Liver (tissue), 9 donors: Measurements from ENCODE around the gene EXPH5. TPM values are rescaled to one million over a fixed set of nuclear protein-coding genes. Genes with fewer than 3 reads are reported as not detected.

Experiments
- DNase-seq: peaks from one replicate; pipeline ENCODE4 v3.0.0-alpha.2; 2017; ENCODE audit warnings: low spot score
- H3K27ac ChIP-seq, 2 donors: one replicate each; pipeline ENCODE4 v1.7.0; 2013; ENCODE audit warnings: inconsistent platforms in 2 of 2, low read length in 2 of 2, control low read depth in 1 of 2, low read depth in 1 of 2, mild to moderate bottlenecking in 1 of 2
- H3K27me3 ChIP-seq, 4 donors: one replicate each; pipeline versions ENCODE4 v1.6.1 to v1.7.0; 2013; ENCODE audit warnings: low read length in 3 of 4, inconsistent platforms in 1 of 4, mild to moderate bottlenecking in 1 of 4, moderate library complexity in 1 of 4; ENCODE audit not compliant: control insufficient read depth in 4 of 4, insufficient read depth in 4 of 4
- H3K36me3 ChIP-seq, 4 donors: one replicate each; pipeline versions ENCODE4 v1.6.1 to v1.7.0; 2013; ENCODE audit warnings: low read length in 3 of 4, mild to moderate bottlenecking in 3 of 4, low read depth in 1 of 4, moderate library complexity in 1 of 4; ENCODE audit not compliant: control insufficient read depth in 4 of 4, insufficient read depth in 3 of 4
- H3K4me1 ChIP-seq, 4 donors: one replicate each; pipeline versions ENCODE4 v1.6.1 to v1.7.0; 2013; ENCODE audit warnings: low read length in 3 of 4, mild to moderate bottlenecking in 3 of 4, moderate library complexity in 1 of 4; ENCODE audit not compliant: control insufficient read depth in 4 of 4, insufficient read depth in 4 of 4
- H3K4me3 ChIP-seq, 3 donors: one replicate each; pipeline versions ENCODE4 v1.6.1 to v1.7.0; 2013; ENCODE audit warnings: low read length in 3 of 3, control low read depth in 1 of 3, low read depth in 1 of 3, mild to moderate bottlenecking in 1 of 3
- H3K9ac ChIP-seq, 2 donors: one replicate each; pipeline ENCODE4 v1.7.0; 2013; ENCODE audit warnings: low read length in 2 of 2, mild to moderate bottlenecking in 2 of 2, moderate library complexity in 2 of 2, control low read depth in 1 of 2, low read depth in 1 of 2
- H3K9me3 ChIP-seq, 4 donors: one replicate each; pipeline versions ENCODE4 v1.6.1 to v1.7.0; 2013; ENCODE audit warnings: low read length in 3 of 4; ENCODE audit not compliant: control insufficient read depth in 4 of 4
- ATF3 ChIP-seq: IDR thresholded peaks from 2 replicates; pipeline ENCODE4 v1.6.1; 2016; ENCODE audit warnings: antibody characterized with exemption
- EGR1 ChIP-seq, 2 donors: IDR thresholded peaks; 2 replicates each; pipeline ENCODE4 v1.6.1; 2016 to 2018; ENCODE audit warnings: antibody characterized with exemption in 2 of 2, low read depth in 2 of 2
- FOXA1 ChIP-seq: IDR thresholded peaks from 2 replicates; pipeline ENCODE4 v1.6.1; 2016; ENCODE audit warnings: antibody characterized with exemption
- FOXA2 ChIP-seq: IDR thresholded peaks from 2 replicates; pipeline ENCODE4 v1.6.1; 2016; ENCODE audit warnings: antibody characterized with exemption
- GABPA ChIP-seq, 2 donors: IDR thresholded peaks in 1 of 2; conservative IDR thresholded peaks in 1 of 2; 2 replicates each; pipeline ENCODE4 v1.6.1; 2016; ENCODE audit warnings: antibody characterized with exemption in 2 of 2, mild to moderate bottlenecking in 1 of 2, moderate library complexity in 1 of 2
- HNF4A ChIP-seq, 2 donors: conservative IDR thresholded peaks; 2 replicates each; pipeline ENCODE4 v1.6.1; 2016; ENCODE audit warnings: antibody characterized with exemption in 2 of 2, mild to moderate bottlenecking in 2 of 2
- HNF4G ChIP-seq: IDR thresholded peaks from 2 replicates; pipeline ENCODE4 v1.6.1; 2016; ENCODE audit warnings: antibody characterized with exemption
- JUND ChIP-seq, 2 donors: IDR thresholded peaks; 2 replicates each; pipeline ENCODE4 v1.6.1; 2016; ENCODE audit warnings: antibody characterized with exemption in 2 of 2
- MAX ChIP-seq: IDR thresholded peaks from 2 replicates; pipeline ENCODE4 v1.6.1; 2016; ENCODE audit warnings: antibody characterized with exemption
- NR2F2 ChIP-seq: IDR thresholded peaks from 2 replicates; pipeline ENCODE4 v1.6.1; 2016; ENCODE audit warnings: antibody characterized with exemption
- RAD21 ChIP-seq, 2 donors: IDR thresholded peaks; 2 replicates each; pipeline ENCODE4 v1.6.1; 2016; ENCODE audit warnings: antibody characterized with exemption in 2 of 2, mild to moderate bottlenecking in 2 of 2
- RXRA ChIP-seq, 2 donors: IDR thresholded peaks; 2 replicates each; pipeline ENCODE4 v1.6.1; 2017 to 2018; ENCODE audit warnings: antibody characterized with exemption in 2 of 2, mild to moderate bottlenecking in 1 of 2
- SP1 ChIP-seq: IDR thresholded peaks from 2 replicates; pipeline ENCODE4 v1.6.1; 2018; ENCODE audit warnings: antibody characterized with exemption, mild to moderate bottlenecking
- TAF1 ChIP-seq: conservative IDR thresholded peaks from 2 replicates; pipeline ENCODE4 v1.6.1; 2016; ENCODE audit warnings: antibody characterized with exemption, mild to moderate bottlenecking
- YY1 ChIP-seq: IDR thresholded peaks from 2 replicates; pipeline ENCODE4 v1.6.1; 2016; ENCODE audit warnings: antibody characterized with exemption, mild to moderate bottlenecking
- WGBS: extraction: QIAGEN DNeasy Blood & Tissue Kit; methylation state at CpG from one replicate; pipeline ENCODE4 v1.1.7; 2013; 5-methylcytosine and 5-hydroxymethylcytosine counted together
- polyA plus RNA-seq, 2 donors: library from polyadenylated mRNA; stranded (reverse) in 1 of 2; unstranded in 1 of 2; fragments of 200-250 nt in 1 of 2; fragments of >200 nt in 1 of 2; fragmentation: Nextera tagmentation in 1 of 2; extraction: Ambion mirVana in 1 of 2; gene quantifications; one replicate each; pipeline versions ENCODE4 v1.2.1 to v1.2.3, GENCODE V29; 2013 to 2015
- total RNA-seq, 2 donors: library from RNA; depleted of rRNA; stranded (reverse); fragments of >200 nt; gene quantifications; one replicate each; pipeline ENCODE4 v1.2.3, GENCODE V29; 2014
- TF ChIP-seq, protein P1 (sequence below): IDR thresholded peaks from 2 replicates; pipeline ENCODE4 v1.6.1; 2016; ENCODE audit warnings: antibody characterized with exemption
- TF ChIP-seq, protein P2 (sequence below): fragments of 150-350 bp; IDR thresholded peaks from 2 replicates; pipeline ENCODE4 v1.5.1; 2017; ENCODE audit warnings: improper control_type of control experiment, low read depth, low read length; ENCODE audit not compliant: missing input control
- donor health status: healthy.
- donor health status: healthy.
- donor health status: healthy.
- donor health status: healthy.
- donor health status: healthy.

The EXPH5 gene
- total and polyA plus RNA-seq, 4 donors = 0.47 to 6.1 (median 1.5) TPM

GRCh38 chr11:108635106-108635505, 41.5 kb upstream of the EXPH5 start:
- no peaks in the 10 kb centered on the region for H3K4me1 ChIP-seq
- TF ChIP-seq EGR1 (IDR thresholded peaks at IDR 0.05; ENCODE audit: low read depth in 2 of 2) (no peak), NR2F2 (no peak), FOXA1 (no peak), TAF1 (no peak), HNF4A (conservative IDR thresholded peaks at IDR 0.05) (no peak), FOXA2 (no peak)
- TF ChIP-seq, protein P1, sequence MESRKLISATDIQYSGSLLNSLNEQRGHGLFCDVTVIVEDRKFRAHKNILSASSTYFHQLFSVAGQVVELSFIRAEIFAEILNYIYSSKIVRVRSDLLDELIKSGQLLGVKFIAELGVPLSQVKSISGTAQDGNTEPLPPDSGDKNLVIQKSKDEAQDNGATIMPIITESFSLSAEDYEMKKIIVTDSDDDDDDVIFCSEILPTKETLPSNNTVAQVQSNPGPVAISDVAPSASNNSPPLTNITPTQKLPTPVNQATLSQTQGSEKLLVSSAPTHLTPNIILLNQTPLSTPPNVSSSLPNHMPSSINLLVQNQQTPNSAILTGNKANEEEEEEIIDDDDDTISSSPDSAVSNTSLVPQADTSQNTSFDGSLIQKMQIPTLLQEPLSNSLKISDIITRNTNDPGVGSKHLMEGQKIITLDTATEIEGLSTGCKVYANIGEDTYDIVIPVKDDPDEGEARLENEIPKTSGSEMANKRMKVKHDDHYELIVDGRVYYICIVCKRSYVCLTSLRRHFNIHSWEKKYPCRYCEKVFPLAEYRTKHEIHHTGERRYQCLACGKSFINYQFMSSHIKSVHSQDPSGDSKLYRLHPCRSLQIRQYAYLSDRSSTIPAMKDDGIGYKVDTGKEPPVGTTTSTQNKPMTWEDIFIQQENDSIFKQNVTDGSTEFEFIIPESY = no peak
- no peaks in the 10 kb centered on the region for H3K36me3 ChIP-seq
- DNase-seq = no peak
- no peak overlapping the region for H3K4me3 ChIP-seq
- H3K9ac ChIP-seq = no peak overlapping the region
- H3K27me3 ChIP-seq = no peaks in the 10 kb centered on the region
- H3K27ac ChIP-seq = no peak overlapping the region
- H3K9me3 ChIP-seq = no peaks in the 10 kb centered on the region

- DNase-seq = no peak
- H3K9ac ChIP-seq = no peak overlapping the region
- H3K36me3 ChIP-seq = no peaks in the 10 kb centered on the region
- WGBS = 78% methylated on average over 2 of the region's 2 CpGs
- H3K4me3 ChIP-seq = no peak overlapping the region
- H3K27me3 ChIP-seq = no peaks in the 10 kb centered on the region
- TF ChIP-seq, protein P2, sequence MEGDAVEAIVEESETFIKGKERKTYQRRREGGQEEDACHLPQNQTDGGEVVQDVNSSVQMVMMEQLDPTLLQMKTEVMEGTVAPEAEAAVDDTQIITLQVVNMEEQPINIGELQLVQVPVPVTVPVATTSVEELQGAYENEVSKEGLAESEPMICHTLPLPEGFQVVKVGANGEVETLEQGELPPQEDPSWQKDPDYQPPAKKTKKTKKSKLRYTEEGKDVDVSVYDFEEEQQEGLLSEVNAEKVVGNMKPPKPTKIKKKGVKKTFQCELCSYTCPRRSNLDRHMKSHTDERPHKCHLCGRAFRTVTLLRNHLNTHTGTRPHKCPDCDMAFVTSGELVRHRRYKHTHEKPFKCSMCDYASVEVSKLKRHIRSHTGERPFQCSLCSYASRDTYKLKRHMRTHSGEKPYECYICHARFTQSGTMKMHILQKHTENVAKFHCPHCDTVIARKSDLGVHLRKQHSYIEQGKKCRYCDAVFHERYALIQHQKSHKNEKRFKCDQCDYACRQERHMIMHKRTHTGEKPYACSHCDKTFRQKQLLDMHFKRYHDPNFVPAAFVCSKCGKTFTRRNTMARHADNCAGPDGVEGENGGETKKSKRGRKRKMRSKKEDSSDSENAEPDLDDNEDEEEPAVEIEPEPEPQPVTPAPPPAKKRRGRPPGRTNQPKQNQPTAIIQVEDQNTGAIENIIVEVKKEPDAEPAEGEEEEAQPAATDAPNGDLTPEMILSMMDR = no peak
- TF ChIP-seq HNF4G (no peak), HNF4A (conservative IDR thresholded peaks at IDR 0.05) (no peak), NR2F2 (no peak)
- H3K27ac ChIP-seq = no peak overlapping the region
- no peaks in the 10 kb centered on the region for H3K4me1 ChIP-seq
- peaks cover 3 to 10% (median 7%) of the 10 kb centered on the region in 4 donors for H3K9me3 ChIP-seq
Measured at GRCh38 chr11:108632041-108632704, 38.6 kb upstream of the EXPH5 start.

GRCh38 chr11:108629274-108629673, 35.7 kb upstream of the EXPH5 start:
- H3K27ac ChIP-seq = no peak overlapping the region
- peak overlapping the region in 1 of 3 donors; percentile 41 for H3K4me3 ChIP-seq
- peaks cover 3 to 10% (median 7%) of the 10 kb centered on the region in 4 donors for H3K9me3 ChIP-seq
- 86% methylated on average over 3 of the region's 3 CpGs for WGBS
- H3K4me1 ChIP-seq = no peaks in the 10 kb centered on the region
- H3K9ac ChIP-seq = no peak overlapping the region
- H3K36me3 ChIP-seq = no peaks in the 10 kb centered on the region
- H3K27me3 ChIP-seq = no peaks in the 10 kb centered on the region
- no peak for DNase-seq
- TF ChIP-seq, protein P1 = no peak
- no peak for TF ChIP-seq FOXA1
- TF ChIP-seq HNF4A (conservative IDR thresholded peaks at IDR 0.05) = no peak
- TF ChIP-seq, protein P2 = no peak
- TF ChIP-seq EGR1 (IDR thresholded peaks at IDR 0.05; ENCODE audit: low read depth in 2 of 2) = no peak
- no peak for TF ChIP-seq YY1
- TF ChIP-seq SP1 = no peak
- TF ChIP-seq NR2F2 = no peak
- TF ChIP-seq RXRA (IDR thresholded peaks at IDR 0.05) = no peak
- no peak for TF ChIP-seq MAX
- no peak for TF ChIP-seq HNF4G
- no peak for TF ChIP-seq GABPA (IDR thresholded peaks at IDR 0.05 in 1 of 2, conservative IDR thresholded peaks at IDR 0.05 in 1 of 2)
- no peak for TF ChIP-seq JUND (IDR thresholded peaks at IDR 0.05)
- TF ChIP-seq FOXA2 = no peak
- TF ChIP-seq RAD21 (IDR thresholded peaks at IDR 0.05) = no peak
- TF ChIP-seq ATF3 = no peak
